GM13976 (cell line): Measurements from ENCODE around the gene INCENP.

Source experiments
- DNase-seq: peaks from one replicate; pipeline ENCODE4 v3.0.0; 2012; ENCODE audit warnings: low spot score
- CTCF ChIP-seq: IDR thresholded peaks from 2 replicates; pipeline ENCODE4 v1.5.1; 2012; ENCODE audit warnings: borderline replicate concordance, mild to moderate bottlenecking; ENCODE audit not compliant: insufficient read depth; ENCODE audit errors: extremely low read depth, missing control alignments, control extremely low read depth
- in situ Hi-C: fragments of 300-500 bp; cut with MboI; formaldehyde crosslinking; loops from one replicate; pipeline ENCODE4 v1.12.0; 2022; ENCODE audit warnings: low sequenced_read_pairs, mixed read lengths, inconsistent platforms; ENCODE audit not compliant: unreplicated experiment

The INCENP gene

GRCh38 chr11:62144641-62145255, 20.9 kb downstream of the INCENP start:
- no peak for DNase-seq
- no peak for TF ChIP-seq CTCF
- in situ Hi-C loops: no loop called here

GRCh38 chr11:62145261-62145871, 21.6 kb downstream of the INCENP start:
- in situ Hi-C loops: no loop called here
- DNase-seq: no peak
- TF ChIP-seq CTCF: no peak

- in situ Hi-C loops: no loop called here
- TF ChIP-seq CTCF: no peak
- DNase-seq: no peak
Observed at GRCh38 chr11:62146476-62147200, 22.8 kb downstream of the INCENP start.

- DNase-seq: no peak
- no peak for TF ChIP-seq CTCF
- in situ Hi-C loops: no loop called here
Observed at GRCh38 chr11:62147545-62147944, 23.7 kb downstream of the INCENP start.

GRCh38 chr11:62148271-62148980, 24.6 kb downstream of the INCENP start:
- no peak for DNase-seq
- in situ Hi-C loops: no loop called here
- TF ChIP-seq CTCF: no peak
